Stimulated activated CD8-positive, alpha-beta memory T cell treated with anti-CD3 and anti-CD28 coated beads, Interleukin-4, amount 100 ng/mL, for 4 hours (primary cell): ENCODE data around the gene CPB1.

ENCODE experiments used
- DNase-seq, 2 donors: peaks; one replicate each; pipeline ENCODE4 v3.0.0-alpha.2; 2020; ENCODE audit warnings: low read depth in 2 of 2, low spot score in 1 of 2

The CPB1 gene

GRCh38 chr3:148881286-148881685 is 53.7 kb downstream of the CPB1 start:
- no peak for DNase-seq

DNA sequence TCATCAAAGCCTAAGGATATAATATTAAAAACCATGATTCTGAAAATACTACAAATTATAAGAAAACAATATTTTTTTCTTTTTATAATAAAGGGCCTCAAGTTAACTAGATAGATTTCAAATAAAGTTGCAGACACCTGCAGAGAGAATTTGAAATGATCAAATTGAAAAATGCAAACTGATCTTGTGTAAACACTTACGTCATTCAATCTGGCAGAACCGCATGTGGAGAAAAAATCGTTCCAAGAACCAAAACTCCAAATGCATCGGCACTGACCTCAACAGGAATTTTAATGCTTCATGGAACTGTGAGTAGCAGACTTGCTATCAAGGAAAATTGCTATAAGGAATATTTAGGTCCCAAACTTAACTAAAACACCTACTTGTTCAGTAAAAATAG is 54.7 kb downstream of the CPB1 start:
- no peak for DNase-seq

DNA sequence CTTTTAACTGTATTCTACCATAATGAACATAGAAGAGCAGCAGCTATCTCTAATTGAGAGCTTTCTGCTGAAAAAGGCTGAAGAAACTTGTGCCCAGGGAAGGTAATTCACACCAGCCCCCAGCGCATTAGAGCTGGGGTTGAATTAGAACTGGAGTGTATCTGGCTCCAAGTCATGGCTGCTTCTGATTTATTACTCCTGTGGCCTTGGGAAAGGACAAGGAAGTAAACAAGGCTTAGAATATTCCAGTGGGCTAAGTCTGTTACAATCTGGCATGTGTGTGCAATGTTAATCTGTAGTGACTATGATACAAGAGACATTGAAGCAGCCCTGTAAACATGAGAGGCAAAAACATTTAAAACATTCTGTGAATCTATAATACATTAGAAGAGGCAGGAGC is 55.6 kb downstream of the CPB1 start:
- no peak for DNase-seq

DNA sequence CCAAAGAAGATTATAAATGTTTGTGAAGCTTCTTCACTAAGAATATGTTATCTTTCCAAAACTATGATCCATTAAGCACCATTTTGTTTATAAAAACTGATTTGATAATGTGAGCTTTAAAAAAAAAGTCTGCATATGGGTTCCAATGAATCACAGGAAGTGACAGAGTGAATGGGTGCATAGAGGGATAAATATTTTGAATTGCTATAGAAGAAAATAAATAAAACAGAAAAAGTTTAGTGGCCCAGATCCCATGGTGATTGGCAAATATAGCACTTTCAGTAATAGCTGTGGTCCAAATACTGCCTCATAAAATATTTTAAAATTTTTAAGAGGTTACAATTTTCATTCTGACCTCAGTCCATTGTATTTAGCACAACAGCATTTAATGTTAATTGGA is 56.6 kb downstream of the CPB1 start:
- DNase-seq, result no peak

DNA sequence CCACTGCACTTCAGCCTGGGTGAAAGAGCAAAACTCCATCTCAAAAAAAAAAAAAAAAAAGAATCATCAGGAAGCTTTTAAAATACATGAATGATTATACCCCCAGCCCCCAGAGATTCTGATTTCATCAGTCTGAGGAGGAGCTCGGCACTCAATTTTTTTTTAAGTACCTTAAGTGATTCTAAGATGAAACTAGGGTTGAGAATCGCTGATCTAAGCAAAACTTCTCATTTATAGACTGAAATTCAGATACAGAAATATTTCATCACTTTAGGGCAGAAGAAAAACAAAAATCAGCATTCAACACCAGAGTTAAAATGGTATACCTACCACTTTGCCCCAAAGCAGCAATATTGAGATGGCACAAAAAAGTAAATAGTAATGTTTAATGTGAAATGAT is 62.2 kb downstream of the CPB1 start:
- DNase-seq, result no peak

- DNase-seq, result no peak
Observed at GRCh38 chr3:148896062-148896461, 68.5 kb downstream of the CPB1 start.

GRCh38 chr3:148901987-148902791 is 74.6 kb downstream of the CPB1 start:
- no peak for DNase-seq

DNA sequence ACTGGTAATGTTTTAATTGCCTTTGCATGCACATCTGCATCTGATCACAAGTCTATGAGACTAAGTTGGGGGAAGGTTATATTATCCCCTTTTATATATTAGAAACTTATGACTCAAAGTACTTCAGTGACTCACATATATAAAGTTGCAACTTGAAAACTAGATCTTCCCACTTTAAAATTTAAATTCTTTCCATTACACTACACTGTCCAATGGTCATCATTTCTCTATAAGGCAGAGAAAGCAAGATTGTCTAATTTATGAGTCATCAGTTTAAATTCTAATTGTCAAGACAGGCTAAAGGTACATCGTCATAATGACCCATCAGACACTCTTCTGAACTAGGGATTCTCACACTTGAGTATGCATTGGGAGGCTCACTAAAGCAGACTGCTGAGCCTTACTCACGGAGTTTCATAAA is 75.4 kb downstream of the CPB1 start:
- no peak for DNase-seq

- no peak for DNase-seq
Observed at GRCh38 chr3:148903941-148904340, 76.3 kb downstream of the CPB1 start.

GRCh38 chr3:148906667-148907066 is 79.1 kb downstream of the CPB1 start:
- no peak for DNase-seq
